Effector CD4-positive, alpha-beta T cell (primary cell): ENCODE data around the gene SLC25A29.
"Not testable (repeated sequence)": the region's sequence is repeated elsewhere in the genome, so short reads cannot be mapped to it uniquely, and the experiment has no call there.

Experiments used
- DNase-seq: peaks from one replicate; pipeline ENCODE4 v3.0.0-alpha.2; 2020

The SLC25A29 gene

DNA sequence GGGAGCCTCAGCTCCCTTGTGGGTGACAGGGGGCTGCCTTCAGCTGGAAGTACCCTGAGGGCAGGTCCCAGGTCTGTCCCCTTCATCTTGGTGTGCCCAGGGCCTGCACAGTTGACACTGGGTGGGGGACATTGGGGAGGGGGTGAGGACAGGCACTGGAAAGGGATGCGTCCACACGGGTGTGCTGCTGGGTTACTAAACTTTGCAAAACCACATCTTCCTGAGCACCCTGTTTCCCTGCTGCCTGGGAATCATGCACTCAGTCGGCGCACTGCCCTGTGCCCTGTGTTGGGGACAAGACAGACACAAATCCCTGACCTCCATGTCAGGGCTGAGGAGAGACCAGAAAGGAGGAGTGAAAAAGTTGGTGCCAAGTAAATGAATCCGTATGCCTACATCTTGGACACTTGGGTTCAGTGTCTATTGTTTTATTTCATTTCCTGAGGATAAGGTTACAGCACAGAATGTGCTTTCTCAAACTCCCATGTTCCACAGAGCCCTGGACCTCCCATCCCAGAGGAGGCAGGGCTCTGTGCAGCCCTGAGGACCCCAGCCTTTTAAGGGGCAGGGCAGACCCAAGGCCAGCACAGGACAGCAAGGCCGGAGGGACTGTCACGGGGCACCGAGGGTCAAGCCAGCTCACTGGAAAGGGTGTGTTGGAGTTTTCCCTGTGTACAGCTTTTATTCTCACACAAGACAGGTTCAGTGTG, 2.9 kb upstream of the SLC25A29 start:
- no peak for DNase-seq

DNA sequence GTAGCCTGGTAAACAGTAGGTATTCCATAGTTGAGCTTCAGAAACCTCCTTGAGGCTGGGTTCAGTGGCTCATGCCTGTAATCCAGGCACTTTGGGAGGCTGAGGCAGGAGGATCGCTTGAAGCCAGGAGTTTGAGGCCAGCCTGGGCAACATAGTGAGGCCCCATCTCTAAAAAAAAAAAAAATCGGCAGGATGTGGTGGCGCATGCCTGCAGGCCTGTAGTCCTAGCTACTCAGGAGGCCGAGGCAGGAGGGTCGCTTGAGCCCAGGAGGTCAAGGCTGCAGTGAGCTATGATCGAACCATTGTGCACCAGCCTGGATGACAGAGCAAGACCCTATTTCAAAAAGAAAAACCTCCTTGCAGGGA, 2.2 kb upstream of the SLC25A29 start:
- not testable (repeated sequence) for DNase-seq

DNA sequence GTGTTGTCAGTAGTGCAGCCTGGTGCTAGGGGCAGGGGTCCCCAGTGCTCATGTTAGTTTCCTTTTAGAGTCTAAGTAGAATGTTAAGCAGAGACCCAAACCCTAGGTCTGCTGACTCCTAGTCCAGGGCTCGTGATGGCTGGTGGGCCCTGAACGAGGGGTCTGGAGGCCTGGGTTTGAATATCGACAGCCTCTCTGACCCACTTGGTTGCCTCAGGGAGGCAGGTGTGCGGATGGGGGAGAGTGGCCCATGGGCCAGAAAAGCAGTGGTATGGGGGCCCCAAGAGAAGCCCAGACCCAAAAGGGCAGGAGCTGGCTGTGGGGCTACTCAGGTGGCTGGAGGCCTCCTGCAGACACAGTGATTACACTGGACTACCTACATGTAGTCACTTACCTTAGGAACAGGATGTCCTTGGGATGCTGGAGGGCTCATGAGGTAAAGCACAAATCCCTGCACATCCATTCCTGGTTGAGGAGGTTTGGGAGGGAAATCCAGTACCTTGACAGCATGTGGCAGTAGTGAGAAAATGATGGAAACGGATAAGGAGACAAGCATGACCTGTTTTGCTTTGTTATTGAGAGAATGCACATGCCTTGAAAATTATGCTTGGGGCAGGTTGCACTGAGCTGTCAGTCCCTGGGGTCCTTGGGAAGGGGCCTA, 1.7 kb upstream of the SLC25A29 start:
- DNase-seq: no peak

DNA sequence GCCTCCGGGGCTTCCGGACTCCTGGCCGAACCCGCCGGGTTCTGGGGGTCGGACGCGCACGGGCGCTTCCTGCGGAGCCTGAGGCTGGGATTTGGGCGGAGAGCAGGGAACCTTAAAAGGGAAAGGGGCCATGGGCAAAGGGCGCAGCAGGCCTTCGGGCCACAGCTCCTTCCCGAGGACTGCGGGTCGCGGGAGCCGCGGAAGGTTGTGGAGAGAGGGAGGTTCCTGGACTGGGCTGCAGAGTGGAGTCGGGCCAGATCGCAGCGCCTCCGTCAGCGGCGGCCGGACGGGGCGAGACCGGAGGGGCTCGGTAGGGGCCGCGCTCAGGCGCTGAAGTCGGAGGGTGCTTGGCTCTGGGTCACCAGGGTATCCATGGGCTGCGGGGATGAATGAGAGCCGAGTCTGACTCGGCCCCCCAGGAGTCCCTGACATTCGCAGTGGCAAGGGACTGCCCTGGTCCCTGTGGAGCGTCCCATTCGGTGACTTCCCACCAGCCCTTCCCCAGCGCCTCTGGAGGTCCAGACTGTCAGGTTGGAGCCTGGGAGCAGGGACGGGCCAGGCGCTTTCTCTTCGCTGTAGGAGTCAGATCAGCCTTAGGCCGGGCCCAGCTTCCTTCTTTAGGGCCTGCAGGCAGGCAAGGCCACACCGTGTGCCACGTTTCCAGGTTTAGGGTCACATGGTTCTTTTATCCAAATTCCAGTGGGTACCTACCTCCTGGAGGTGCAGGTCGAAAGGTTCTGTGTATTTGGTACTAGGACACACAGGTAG, 938 bp upstream of the SLC25A29 start:
- no peak for DNase-seq

DNA sequence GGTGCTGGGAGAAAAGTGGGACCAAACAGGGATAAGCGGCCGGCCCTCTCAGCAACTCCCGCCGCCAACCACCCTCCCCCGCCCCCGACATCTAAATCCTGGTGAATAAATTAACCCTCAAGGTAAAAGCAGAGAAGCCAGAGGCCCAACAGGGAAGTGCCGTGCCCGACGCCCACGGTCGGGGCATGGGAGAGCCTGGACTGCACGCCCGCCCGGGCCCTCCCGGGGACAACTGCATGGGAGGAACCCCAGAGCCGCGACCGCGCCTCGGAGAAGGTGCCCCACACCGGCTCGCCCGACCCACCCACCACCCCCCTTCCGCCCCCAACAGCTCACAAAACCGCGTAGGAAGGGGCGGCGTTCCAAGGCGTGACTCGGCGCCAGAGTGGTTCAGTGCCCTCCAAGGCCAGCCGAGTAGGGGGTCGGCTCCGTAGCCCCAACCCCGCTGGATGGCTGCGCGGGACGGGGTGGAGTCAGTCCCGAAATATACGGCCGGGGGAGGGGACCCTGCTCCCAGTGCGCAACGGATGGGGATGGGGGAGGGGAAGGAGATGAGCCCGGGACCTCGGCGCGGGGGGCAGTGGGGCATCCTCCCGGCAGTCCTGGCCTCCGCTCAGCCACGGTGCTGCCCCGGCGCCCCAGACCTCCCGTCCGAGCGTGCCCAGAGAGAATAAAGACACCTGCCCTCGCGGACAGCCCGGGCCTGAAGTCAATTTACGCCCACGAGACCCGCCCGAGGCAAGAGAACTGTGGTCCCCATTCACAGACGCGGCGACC, 732 bp downstream of the SLC25A29 start:
- DNase-seq: peak; percentile 38

DNA sequence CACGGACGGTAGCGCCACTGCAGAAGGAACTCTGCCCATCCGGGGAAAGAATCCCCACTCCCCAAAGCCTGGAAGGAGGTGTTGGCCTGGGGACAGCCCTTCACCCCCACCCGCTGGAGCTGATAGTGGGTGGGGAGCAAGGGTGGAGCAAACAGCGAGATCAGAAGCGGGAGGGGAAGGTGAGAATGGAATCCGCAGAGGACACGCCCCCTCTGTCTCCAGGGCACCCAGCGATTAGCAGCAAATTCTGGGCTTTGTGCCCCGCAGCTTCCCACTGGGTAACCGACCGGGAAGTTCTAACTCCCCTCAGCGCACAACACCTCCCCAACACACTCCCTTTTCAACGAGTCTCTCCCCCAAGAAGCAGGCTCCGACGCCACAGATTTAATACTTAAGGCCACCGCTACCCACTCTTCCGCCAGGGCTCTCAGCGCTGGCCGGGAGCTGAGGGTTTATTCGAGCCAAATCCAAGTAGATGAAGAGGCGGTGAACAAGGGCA, 1.4 kb downstream of the SLC25A29 start:
- DNase-seq: no peak

DNA sequence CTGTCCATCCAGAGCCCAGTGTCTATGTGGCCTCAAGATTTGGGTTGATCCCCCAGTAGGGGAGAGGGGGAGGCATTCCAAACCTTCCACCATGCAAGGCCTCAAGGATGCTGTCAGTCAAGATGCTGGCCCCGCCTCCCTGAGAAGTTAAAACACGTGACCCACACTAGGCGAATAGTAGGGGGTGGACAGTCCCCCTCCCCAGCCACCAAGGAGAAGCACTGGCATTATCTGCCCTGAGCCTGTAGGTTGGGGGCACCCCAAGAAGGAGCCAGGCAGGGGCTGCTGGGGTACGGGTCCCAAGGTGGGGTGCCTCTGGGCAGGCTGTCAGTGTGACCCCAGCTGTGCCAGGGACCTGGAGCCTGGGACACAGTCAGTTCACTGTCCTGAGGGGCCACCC, 2.3 kb downstream of the SLC25A29 start:
- DNase-seq: no peak

DNA sequence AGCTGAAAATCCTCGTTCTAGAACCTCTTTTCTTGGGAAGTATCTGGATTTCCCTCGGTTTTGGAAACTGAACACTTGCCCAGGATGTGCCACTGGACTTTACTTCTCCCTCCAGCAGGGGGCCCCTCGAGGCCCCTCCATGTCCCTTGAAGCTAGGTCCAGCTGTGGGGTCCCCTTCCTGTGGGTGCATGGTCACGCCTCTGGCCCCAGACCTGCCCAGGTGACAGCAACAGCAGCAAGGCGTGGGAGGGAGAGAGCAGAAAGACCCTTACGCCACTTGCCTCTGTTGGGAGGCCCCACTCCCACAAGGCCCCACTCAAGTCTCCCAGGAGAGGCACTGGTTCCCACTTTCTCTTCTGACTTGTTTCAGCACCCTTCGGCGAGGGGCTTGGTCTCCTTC, 3.1 kb downstream of the SLC25A29 start:
- DNase-seq: no peak

DNA sequence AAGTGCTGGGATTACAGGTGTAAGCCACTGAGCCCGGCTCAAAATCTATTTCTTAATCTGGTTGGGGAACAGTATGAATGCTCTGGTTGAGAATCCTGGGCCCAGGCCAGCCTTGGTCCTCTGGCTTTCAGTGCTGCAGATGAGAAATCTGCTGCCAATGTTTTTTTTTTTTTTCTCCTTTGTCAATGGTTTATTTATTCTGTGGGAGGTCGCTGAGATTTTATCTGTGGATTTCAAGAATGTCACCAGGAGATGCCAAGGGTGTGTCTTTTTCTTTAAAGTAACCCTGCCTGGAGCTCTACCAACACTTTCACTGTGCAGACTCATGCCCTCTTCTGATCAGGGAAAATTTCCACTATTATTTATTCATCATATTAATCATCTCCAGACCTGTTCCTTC, 3.6 kb downstream of the SLC25A29 start:
- DNase-seq: no peak

DNA sequence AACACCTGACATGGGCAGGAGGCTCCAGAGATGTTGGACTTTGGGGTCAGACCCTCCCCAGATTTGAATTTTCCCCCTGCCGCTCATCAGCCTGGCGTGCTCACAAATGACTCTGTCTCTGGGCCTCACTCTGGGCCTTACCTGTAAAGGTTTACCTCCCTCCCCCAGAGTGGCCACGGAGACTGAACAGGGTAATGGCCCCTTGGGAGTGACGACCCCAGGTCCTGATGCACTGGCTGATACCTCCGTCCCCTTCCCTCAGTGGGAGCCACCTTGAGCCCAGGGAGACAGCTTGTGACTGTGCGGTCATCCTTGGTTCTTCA, 7.0 kb downstream of the SLC25A29 start:
- DNase-seq: no peak

DNA sequence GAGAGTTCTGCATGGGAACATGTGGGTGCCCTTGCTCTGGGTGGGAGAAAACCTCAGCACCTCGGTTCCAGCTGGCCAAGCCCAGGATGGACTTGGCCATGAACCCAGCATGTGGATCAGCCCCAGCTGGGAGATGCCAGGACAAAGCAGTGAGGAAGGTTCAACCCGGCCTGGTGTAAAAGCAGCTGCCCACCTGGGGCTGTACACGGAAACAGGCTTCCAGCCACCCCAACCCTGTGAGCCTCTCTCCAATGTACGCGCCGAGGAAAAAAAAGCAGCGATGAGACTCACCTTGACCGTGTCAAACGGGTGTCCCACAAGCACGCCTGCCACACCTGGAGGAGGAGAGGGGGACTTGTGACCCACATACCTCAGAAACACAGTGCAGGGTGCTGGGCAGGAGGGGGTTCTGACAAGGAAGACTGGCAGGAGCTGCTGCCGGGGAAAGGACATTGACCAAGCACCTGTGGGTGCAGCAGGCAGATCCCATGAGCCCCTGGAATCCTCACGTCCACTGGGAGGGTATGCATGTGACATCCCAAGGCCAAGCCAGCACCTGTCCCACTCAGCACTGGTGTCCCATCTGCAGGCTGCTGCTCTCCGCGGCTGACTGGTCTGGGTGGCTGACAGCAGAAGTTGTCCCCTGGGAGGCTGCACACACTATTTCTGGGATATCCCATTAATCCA, 7.5 kb downstream of the SLC25A29 start:
- no peak for DNase-seq

DNA sequence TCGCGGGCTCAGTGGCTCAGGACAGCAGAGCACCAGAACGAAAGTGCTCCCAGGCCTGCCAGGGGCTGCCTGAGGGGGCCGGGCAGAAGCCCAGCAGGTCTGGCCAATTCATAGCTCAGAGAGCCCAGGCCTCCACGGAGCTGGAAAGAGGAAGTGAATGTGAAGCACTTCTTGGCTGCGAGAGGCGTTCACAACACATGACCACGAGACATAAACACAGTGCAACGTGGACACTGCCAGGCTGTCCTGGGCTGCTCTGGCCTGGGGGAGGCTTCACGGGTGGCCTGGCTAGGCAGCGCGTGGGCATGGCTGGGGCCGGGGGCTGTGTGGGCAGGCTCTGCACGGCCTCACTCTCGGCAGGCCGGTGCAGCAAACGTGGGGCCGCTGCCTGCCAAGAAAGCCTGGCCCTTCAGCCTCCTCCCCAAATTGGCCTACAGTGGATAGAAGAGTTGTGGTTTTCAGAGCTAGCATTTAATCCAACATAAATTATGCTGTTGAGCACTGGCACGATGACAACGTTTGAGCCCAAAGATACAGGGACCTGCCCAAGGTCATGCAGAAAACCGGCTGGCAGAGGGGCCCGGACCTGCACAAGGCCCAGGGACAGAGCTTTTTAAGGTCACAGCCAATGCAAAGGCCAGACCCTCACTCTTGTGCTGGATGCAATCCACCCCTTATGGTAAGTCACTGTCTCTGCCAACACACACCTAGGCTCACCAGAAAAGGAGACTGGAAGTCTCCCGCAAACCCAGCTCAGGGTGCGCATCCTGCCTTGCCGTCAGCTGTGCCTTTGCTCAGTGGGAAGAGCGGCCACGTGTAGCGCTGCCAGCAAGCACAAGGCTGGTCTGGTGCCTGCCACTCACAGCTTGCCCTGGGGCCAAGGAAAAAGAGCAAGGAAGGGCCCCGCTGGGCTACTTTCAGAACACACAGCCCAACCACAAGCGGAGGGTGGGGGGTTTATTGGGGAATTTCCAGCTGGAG, 8.6 kb downstream of the SLC25A29 start:
- DNase-seq: no peak

DNA sequence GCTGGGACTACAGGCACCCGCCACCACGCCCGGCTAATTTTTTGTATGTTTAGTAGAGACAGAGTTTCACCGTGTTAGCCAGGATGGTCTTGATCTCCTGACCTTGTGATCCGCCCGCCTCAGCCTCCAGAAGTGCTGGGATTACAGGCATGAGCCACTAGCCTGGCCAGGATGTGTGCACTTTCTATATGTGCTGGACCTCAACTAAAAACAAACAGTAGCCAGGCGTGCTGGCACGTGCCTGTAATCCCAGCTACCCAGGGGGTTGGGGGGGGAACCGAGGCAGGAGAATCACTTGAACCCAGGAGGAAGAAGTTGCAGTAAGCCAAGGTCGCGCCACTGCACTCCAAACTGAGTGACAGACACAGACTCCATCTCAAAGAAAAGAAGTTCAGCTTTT, 9.5 kb downstream of the SLC25A29 start:
- not testable (repeated sequence) for DNase-seq

DNA sequence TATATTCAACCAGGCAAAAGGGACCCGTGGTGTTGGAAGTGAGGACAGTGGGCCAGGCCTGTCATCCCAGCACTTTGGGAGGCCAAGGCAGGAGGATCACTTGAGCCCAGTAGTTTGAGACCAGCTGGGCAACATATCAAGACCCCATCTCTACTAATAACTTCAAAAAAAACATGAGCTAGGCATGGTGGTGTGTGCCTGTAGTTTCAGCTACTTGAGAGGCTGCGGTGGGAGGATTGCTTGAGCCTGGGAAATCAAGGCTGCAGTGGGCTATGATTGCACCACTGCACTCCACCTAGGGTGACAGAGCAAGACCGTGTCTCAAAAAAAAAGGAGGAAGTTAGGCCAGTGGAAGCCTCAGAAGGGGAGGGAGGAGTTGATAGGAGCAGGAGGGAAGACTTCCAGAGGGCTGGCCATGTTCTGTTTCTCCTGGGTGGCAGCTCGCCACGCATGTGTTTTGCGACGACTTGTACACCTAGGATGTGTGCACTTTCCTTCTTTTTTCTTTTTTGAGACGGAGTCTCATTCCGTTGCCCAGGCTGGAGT, 10.1 kb downstream of the SLC25A29 start:
- DNase-seq: no peak

DNA sequence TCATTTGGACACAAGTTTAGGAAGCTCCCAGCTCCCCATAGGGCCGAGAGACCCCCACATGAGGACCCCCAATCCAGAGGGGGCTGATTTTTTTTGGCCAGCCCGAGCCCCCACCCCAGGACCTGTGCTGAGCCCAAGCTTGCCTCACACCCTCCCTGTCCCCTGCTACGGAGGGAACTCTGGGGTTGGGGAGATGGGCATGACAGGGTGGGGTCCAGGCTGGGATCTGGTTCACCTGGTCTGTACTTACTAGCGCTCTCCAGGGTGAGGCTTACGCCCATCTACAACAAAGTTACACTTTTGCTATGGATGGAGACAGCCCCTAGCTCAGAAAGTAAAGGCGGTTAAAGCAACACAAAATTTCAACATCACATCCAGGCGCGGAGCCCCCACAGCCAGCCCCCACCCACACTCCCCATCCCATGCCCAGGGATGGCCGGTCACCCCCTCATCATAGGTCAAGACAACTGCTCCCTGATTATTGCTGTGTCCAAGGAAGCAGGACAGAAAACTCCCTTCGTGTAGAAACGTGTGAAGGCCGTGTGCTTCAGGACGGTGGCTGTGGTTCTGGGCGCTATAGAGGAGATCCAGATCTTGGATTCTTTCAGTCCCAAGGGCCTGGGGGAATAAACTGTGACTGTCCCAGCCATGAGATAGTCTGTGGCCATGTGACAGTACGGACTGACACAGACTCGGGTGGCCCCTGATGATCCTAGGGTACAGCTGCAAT, 10.7 kb downstream of the SLC25A29 start:
- DNase-seq: no peak

DNA sequence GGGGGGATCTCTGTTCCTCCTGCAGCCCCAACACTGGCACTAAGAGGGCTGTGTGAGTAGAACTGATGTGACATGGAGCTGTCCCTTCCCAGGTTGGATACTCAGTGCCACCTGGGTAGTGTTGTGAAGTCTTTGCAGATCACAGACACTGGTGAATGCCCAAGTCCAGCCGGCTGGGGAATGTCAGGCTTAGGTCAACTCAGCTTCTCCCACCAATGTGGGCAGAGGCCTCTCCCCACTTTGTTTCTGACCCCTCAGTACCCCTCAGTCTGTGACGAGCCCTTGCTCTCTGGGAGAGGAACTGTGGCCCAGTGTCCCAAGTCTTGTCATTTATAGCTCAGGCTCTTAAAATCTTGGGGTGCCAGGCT, 11.3 kb downstream of the SLC25A29 start:
- no peak for DNase-seq

DNA sequence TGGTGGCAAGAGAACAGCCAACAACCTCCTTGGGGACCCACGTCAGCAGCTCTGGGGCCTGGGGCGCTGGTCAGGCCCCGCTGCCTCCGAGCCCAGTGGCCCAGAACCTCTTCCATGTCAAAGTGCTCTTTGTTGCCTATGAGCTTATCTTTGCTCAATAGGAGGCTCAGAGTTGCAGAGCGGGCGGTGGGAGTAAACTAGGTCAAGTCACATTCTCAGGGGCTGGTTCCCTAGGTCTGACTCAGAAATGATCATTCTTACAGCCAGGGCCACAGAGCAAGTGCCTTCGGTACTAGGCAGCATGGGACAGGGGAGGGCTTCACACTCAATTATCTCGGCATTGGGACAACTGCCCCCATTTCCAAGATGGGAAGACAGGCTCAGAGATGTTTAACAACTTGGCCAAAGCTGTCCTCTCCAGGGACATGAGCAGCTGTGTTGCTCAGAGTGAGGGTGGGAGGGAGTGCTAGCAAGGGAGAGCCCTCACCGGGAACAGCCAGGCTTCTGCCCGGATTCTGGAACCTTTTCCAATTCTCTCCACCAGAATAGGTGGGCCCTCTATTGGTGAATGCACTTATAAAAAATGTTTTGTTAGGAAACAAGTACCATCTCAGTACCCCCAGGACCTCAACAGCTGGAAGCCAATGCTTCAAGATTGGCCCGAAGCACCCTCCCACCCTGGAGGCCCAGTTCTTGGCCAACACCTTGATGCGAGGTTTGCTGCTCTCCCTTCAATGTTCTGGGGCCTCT, 11.9 kb downstream of the SLC25A29 start:
- DNase-seq: no peak

DNA sequence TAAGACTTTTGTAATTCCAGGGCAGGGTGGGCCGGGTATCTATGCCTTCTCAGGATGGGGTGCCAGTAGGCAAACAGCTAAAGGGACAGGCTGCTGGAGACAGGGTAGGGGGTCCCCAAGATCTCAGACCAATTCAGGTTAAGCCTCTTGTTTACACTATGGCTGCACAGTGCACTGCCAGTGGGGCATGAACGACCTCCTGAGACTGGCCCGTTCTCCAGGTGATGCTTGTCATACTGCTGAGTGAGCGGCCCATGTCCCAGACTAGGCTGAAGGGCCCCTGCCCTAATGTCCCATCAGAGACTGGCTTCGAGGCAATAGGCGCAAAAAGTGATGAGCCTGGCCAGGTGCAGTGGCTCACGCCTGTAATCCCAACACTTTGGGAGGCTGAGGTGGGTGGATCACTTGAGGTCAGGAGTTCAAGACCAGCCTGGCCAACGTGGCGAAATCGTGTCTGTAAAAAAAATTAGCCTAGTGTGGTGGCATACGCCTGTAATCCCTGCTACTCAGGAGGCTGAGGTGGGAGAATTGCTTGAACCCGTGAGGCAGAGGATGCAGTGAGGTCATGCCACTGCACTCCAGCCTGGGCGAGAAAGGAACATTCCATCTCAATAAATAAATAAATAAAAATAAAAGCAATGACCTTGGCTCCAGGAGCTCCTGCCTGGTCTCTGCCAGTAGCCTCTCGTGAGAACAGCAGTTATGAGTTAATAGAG, 12.6 kb downstream of the SLC25A29 start:
- DNase-seq: no peak
